Measurements from ENCODE around the gene TRIM44.
"Not testable (repeated sequence)": the region's sequence is repeated elsewhere in the genome, so short reads cannot be mapped to it uniquely, and the experiment has no call there.

TRIM44 gene

GRCh38 chr11:35721651-35722282 is 59.2 kb downstream of the TRIM44 start:
- DNase-seq, result no peak

- no peak for DNase-seq
Measured at GRCh38 chr11:35722641-35723040, 60.1 kb downstream of the TRIM44 start.

GRCh38 chr11:35723493-35723892 is 60.9 kb downstream of the TRIM44 start:
- no peak for DNase-seq

DNA sequence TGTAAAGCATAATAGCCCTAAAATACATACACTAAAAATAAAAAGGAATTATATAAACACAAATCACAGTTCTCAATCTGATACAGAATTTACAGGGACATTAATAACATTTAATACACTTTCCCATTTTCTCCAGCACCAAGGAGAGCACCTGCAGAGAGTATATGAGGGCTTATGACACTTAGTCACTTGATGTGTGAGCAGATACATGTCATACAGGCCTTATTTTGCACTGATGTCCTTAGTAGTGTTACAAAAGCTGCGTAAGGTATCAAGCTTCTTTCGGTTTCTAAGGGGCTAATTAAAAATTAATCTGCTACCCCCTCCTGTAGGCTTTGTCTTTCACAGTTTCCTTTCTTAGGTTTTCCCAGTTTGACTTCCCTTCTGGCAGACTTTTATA is 61.3 kb downstream of the TRIM44 start:
- DNase-seq, result no peak

- DNase-seq, result no peak
Measured at GRCh38 chr11:35725885-35726284, 63.3 kb downstream of the TRIM44 start.

GRCh38 chr11:35727140-35727539 is 64.6 kb downstream of the TRIM44 start:
- no peak for DNase-seq

DNA sequence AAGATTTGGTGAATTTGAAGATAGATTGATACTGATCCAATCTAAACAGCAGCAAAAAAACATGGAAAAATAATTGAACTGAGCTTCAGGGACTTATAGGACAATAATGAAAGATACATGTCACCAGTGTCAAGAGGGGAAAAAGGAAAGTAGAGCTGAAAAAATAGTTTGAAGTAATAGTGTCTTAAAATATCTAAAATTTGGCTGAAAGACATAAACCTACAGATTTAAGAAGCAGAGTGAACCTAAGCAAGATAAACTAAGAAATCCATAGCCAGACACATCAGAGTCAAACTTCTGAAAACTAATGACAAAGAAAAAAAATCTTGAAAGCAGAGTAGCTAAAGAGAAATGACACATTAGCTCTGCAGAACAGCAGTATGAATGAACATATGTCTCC is 67.7 kb downstream of the TRIM44 start:
- no peak for DNase-seq

DNA sequence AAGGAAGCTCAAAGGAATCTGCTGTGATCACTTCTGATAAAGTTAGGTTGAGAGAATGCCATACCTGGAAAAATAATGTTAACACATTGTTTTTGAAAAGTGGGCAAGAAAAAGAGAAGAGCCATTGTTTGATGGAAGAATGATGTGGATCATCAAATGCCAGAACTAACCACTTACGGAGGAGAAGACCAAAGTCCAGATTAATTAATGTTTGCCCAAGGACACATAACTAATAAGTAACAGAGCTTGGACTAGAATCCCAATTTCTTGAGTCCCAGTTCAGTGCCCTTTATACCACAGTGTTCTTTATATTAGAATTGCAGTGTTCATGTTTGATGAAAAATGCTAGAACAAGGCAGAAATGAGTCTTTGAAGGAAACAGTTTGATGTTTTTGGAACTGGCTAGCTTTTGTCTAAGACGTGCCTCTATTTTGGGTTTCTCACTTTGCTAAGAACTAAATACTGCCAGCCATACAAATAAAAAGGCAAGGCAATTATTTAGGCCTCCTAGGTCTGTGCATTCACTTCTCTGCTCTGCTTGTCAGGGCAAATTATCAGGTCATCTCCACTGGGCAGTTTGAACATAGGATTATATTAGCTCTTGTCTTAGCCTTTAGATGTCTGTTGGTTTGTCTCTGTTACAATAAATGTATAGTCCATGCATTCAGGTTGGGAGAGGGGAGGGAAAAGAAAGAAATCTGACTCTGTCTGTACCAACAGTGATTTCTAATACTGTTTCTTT is 72.3 kb downstream of the TRIM44 start:
- no peak for DNase-seq

GRCh38 chr11:35735411-35735810 is 72.8 kb downstream of the TRIM44 start:
- DNase-seq, result no peak

GRCh38 chr11:35735903-35736302 is 73.3 kb downstream of the TRIM44 start:
- DNase-seq, result no peak

- DNase-seq, result no peak
Measured at GRCh38 chr11:35736952-35737351, 74.4 kb downstream of the TRIM44 start.

- no peak for DNase-seq
Measured at GRCh38 chr11:35740061-35740799, 77.7 kb downstream of the TRIM44 start.

- no peak for DNase-seq
Measured at GRCh38 chr11:35742707-35743454, 80.3 kb downstream of the TRIM44 start.

- DNase-seq, result no peak
Measured at GRCh38 chr11:35746356-35747153, 84.0 kb downstream of the TRIM44 start.

DNA sequence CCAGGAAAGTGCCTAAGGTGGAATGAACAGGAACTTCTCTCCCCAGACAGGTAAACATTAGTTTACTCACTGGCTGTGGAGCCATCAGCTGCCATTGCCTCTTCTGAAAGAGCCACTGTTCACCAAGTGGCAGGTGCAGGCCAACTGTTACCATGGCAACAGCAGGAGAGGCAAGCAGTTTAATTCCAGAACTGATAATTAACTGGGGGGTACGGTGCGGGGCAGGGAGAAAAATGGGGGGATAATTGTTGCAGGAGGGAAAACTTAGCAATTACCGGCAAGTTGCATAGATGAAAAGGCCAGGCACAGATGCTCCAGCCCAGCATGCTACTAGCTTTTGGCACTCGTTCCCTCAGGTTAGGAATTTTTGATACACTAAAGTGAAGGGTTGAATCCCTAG is 85.1 kb downstream of the TRIM44 start:
- DNase-seq, result no peak

GRCh38 chr11:35748644-35749043 is 86.1 kb downstream of the TRIM44 start:
- DNase-seq, result no peak

GRCh38 chr11:35750315-35750714 is 87.7 kb downstream of the TRIM44 start:
- DNase-seq, result no peak

DNA sequence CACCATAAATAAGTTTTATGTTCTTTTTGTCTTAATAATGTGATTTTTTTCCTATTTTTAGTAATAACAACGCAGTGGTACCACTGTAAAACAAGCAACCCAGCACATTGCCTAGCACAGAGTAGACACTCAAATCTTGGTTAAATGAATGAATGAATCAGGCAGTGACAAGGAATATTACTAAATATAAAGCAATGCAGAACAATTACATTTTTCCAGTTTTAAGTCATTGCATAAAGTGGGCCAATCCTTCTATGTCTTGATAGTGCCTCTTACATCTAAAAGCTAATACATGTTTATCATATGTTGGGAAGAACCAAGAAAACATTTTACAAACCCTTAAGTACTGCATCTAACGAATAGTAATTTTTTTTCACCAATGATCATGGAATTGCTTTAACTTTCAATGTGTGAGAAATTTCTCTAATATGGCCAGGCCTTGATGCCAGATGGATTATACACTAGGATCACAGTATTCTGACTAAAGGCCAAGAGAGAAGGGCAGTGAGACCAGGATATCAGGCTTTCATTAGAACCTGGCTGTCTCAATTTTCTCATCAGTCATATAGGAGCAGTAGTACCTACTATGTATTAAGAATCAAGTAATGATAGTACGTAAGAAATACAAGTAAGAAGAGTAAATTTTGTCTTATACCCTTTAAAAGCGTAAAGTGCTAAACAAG is 88.5 kb downstream of the TRIM44 start:
- no peak for DNase-seq

DNA sequence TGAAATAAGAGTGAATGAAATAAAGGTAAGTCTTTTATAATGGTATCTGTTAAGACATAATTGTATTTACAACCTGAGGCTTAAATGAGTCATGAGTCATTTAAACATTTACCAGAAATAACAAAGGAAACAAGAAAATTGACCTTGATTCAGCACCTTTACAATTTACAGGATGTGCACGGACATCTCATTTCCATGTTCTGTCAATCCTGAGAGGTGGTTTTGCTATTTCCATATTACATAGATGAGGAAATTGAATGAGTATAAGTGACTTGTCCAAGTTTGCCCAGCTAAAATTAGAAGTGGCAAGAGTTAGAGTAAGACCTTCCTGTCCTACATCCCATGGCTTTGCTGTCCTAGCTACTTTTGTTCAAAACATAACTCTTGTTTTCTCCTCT is 89.1 kb downstream of the TRIM44 start:
- no peak for DNase-seq

- no peak for DNase-seq
Measured at GRCh38 chr11:35752115-35752514, 89.5 kb downstream of the TRIM44 start.

DNA sequence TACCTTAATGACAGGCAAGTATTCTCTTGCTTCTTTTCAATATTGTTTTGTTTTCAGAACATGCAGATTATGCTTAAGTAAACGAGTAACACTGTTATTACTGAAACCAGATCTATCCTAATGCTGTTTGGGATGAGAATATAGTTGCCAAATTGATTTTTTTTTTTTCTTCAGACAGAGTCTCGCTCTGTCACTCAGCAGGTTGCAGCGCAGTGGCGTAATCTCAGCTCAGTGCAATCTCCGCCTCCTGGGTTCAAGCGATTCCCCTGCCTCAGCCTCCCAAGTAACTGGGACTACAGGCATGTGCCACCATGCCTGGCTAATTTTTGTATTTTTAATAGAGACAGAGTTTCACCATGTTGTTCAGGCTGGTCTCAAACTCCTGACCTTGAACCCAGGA is 91.0 kb downstream of the TRIM44 start:
- not testable (repeated sequence) for DNase-seq

DNA sequence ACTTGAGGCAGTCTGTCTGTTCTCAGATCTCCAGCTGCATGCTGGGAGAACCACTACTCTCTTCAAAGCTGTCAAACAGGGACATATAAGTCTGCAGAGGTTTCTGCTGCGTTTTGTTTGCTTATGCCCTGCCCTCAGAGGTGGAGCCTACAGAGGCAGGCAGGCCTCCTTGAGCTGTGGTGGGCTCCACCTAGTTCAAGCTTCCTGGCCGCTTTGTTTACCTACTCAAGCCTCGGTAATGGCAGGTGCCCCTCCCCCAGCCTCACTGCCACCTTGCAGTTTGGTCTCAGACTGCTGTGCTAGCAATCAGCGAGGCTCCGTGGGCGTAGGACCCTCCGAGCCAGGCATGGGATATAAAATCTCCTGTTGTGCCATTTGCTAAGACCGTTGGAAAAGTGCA is 97.4 kb downstream of the TRIM44 start:
- not testable (repeated sequence) for DNase-seq
